ENCODE data around the gene ADAMTSL1.
"Not testable (repeated sequence)": the region's sequence is repeated elsewhere in the genome, so short reads cannot be mapped to it uniquely, and the experiment has no call there.

ADAMTSL1 gene

GRCh38 chr9:18921366-18922075 is 447.6 kb downstream of the ADAMTSL1 start:
- DNase-seq: no peak

- no peak for DNase-seq
These were observed 448.4 kb downstream of the ADAMTSL1 start for GRCh38 chr9:18922161-18922885.

GRCh38 chr9:18923167-18923566 is 449.2 kb downstream of the ADAMTSL1 start:
- DNase-seq: no peak

- DNase-seq: no peak
These were observed 449.9 kb downstream of the ADAMTSL1 start for GRCh38 chr9:18923671-18924430.

- DNase-seq: no peak
These were observed 451.9 kb downstream of the ADAMTSL1 start for GRCh38 chr9:18925880-18926279.

- DNase-seq: no peak
These were observed 452.6 kb downstream of the ADAMTSL1 start for GRCh38 chr9:18926513-18926912.

GRCh38 chr9:18928711-18929110 is 454.8 kb downstream of the ADAMTSL1 start:
- no peak for DNase-seq

GRCh38 chr9:18930611-18931010 is 456.7 kb downstream of the ADAMTSL1 start:
- not testable (repeated sequence) for DNase-seq

- no peak for DNase-seq
These were observed 461.6 kb downstream of the ADAMTSL1 start for GRCh38 chr9:18935541-18935940.

GRCh38 chr9:18936094-18936871 is 462.3 kb downstream of the ADAMTSL1 start:
- no peak for DNase-seq

GRCh38 chr9:18939943-18940342 is 466.0 kb downstream of the ADAMTSL1 start:
- DNase-seq: no peak

GRCh38 chr9:18941060-18941740 is 467.2 kb downstream of the ADAMTSL1 start:
- no peak for DNase-seq

GRCh38 chr9:18942801-18943200 is 468.8 kb downstream of the ADAMTSL1 start:
- DNase-seq: no peak

GRCh38 chr9:18947892-18948339 is 474.0 kb downstream of the ADAMTSL1 start:
- DNase-seq: no peak

GRCh38 chr9:18951936-18952335 is 478.0 kb downstream of the ADAMTSL1 start:
- DNase-seq: no peak

GRCh38 chr9:18955626-18956025 is 481.7 kb downstream of the ADAMTSL1 start:
- no peak for DNase-seq

Measured in T1000 (cell line).